GM12878 (cell line): ENCODE measurements around the gene ASCC1.

Experiments used
- CEBPB ChIP-seq, 2 experiments: fragments of 150-350 bp in 1 of 2; IDR thresholded peaks; 2 replicates each; pipeline ENCODE4 v1.6.1; 2012 to 2014; ENCODE audit warnings: low read depth in 2 of 2, low read length in 2 of 2, borderline replicate concordance in 1 of 2, inconsistent platforms in 1 of 2
- CTCF ChIP-seq, 3 experiments: IDR thresholded peaks in 2 of 3; conservative IDR thresholded peaks in 1 of 3; 2 replicates each; pipeline ENCODE4 v1.5.1; 2011; ENCODE audit warnings: low read depth in 3 of 3, low read length in 3 of 3, mild to moderate bottlenecking in 3 of 3, control low read depth in 2 of 3, moderate library complexity in 2 of 3, inconsistent platforms in 1 of 3, mixed read lengths in 1 of 3; ENCODE audit not compliant: control insufficient read depth in 2 of 3, insufficient read depth in 1 of 3; ENCODE audit errors: extremely low read depth in 1 of 3
- EED ChIP-seq: sonication (generic); IDR thresholded peaks from 2 replicates; pipeline ENCODE4 v1.6.1; 2016; ENCODE audit warnings: antibody characterized with exemption, low read depth
- JUNB ChIP-seq: IDR thresholded peaks from 2 replicates; pipeline ENCODE4 v1.6.1; 2016; ENCODE audit warnings: antibody characterized with exemption, mild to moderate bottlenecking
- LARP7 ChIP-seq: fragments of 450-650 bp; IDR thresholded peaks from 2 replicates; pipeline ENCODE4 v1.6.1; 2017; ENCODE audit warnings: mild to moderate bottlenecking
- MEF2B ChIP-seq: fragments of 450-650 bp; IDR thresholded peaks from 2 replicates; pipeline ENCODE4 v1.6.1; 2018; ENCODE audit warnings: mild to moderate bottlenecking, moderate library complexity; ENCODE audit not compliant: partially characterized antibody, poor library complexity, severe bottlenecking
- PAX8 ChIP-seq: fragments of 450-650 bp; IDR thresholded peaks from 2 replicates; pipeline ENCODE4 v1.6.1; 2017; ENCODE audit warnings: mild to moderate bottlenecking, moderate library complexity
- POLR2AphosphoS5 ChIP-seq: IDR thresholded peaks from 2 replicates; pipeline ENCODE4 v1.6.1; 2011; ENCODE audit warnings: mild to moderate bottlenecking, low read length, inconsistent platforms
- RCOR1 ChIP-seq: conservative IDR thresholded peaks from 2 replicates; pipeline ENCODE4 v1.6.1; 2012; ENCODE audit warnings: low read depth, low read length, improper control_type of control experiment
- SMAD1 ChIP-seq: fragments of 450-650 bp; IDR thresholded peaks from 2 replicates; pipeline ENCODE4 v1.6.1; 2018; ENCODE audit warnings: mild to moderate bottlenecking, low read depth; ENCODE audit not compliant: partially characterized antibody
- STAT3 ChIP-seq: IDR thresholded peaks from 2 replicates; pipeline ENCODE4 v1.6.1; 2011; ENCODE audit warnings: low read depth, low read length, improper control_type of control experiment
- USF2 ChIP-seq: IDR thresholded peaks from 2 replicates; pipeline ENCODE4 v1.6.1; 2011; ENCODE audit warnings: low read depth, low read length, improper control_type of control experiment, borderline replicate concordance
- TF ChIP-seq, protein P1 (sequence below): IDR thresholded peaks from 2 replicates; pipeline ENCODE4 v1.6.1; 2012; ENCODE audit warnings: low read length, inconsistent platforms
- TF ChIP-seq, protein P2 (sequence below): IDR thresholded peaks from 2 replicates; pipeline ENCODE4 v1.6.1; 2012; ENCODE audit warnings: low read depth, low read length, improper control_type of control experiment

- TF ChIP-seq PAX8 = no peak
- TF ChIP-seq, protein P1, sequence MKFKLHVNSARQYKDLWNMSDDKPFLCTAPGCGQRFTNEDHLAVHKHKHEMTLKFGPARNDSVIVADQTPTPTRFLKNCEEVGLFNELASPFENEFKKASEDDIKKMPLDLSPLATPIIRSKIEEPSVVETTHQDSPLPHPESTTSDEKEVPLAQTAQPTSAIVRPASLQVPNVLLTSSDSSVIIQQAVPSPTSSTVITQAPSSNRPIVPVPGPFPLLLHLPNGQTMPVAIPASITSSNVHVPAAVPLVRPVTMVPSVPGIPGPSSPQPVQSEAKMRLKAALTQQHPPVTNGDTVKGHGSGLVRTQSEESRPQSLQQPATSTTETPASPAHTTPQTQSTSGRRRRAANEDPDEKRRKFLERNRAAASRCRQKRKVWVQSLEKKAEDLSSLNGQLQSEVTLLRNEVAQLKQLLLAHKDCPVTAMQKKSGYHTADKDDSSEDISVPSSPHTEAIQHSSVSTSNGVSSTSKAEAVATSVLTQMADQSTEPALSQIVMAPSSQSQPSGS = no peak
- TF ChIP-seq CTCF (IDR thresholded peaks at IDR 0.05 in 2 of 3, conservative IDR thresholded peaks at IDR 0.05 in 1 of 3; ENCODE audit: control insufficient read depth in 2 of 3, extremely low read depth in 1 of 3, insufficient read depth in 1 of 3, low read depth in 3 of 3, low read length in 3 of 3) = no peak
- no peak for TF ChIP-seq POLR2AphosphoS5
- TF ChIP-seq MEF2B = no peak
- TF ChIP-seq RCOR1 = no peak
- TF ChIP-seq CEBPB (IDR thresholded peaks at IDR 0.05; ENCODE audit: borderline replicate concordance in 1 of 2, low read depth in 2 of 2, low read length in 2 of 2) = no peak
- no peak for TF ChIP-seq LARP7
- TF ChIP-seq EED = no peak
- TF ChIP-seq JUNB = no peak
- no peak for TF ChIP-seq SMAD1
- no peak for TF ChIP-seq STAT3
- TF ChIP-seq, protein P2, sequence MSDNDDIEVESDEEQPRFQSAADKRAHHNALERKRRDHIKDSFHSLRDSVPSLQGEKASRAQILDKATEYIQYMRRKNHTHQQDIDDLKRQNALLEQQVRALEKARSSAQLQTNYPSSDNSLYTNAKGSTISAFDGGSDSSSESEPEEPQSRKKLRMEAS = no peak
- TF ChIP-seq USF2 = no peak
These were observed 15.2 kb downstream of the ASCC1 start for GRCh38 chr10:72200883-72201282.
